Epithelial cell of proximal tubule (primary cell): Measurements from ENCODE around the gene TMEM163. TPM values are rescaled to one million over a fixed set of nuclear protein-coding genes. Genes with fewer than 3 reads are reported as not detected.
"Not testable (repeated sequence)": the region's sequence is repeated elsewhere in the genome, so short reads cannot be mapped to it uniquely, and the experiment has no call there.

Experiments used
- DNase-seq: peaks from one replicate; pipeline ENCODE4 v3.0.0-alpha.2; 2011; ENCODE audit warnings: low read depth
- H3K4me3 ChIP-seq: 2 replicates; pipeline ENCODE4 v1.5.1; 2011; ENCODE audit warnings: low read depth, mild to moderate bottlenecking, low read length
- CTCF ChIP-seq: conservative IDR thresholded peaks from 2 replicates; pipeline ENCODE4 v1.5.1; 2012; ENCODE audit warnings: low read depth, mild to moderate bottlenecking, low read length
- total RNA-seq: library from RNA; depleted of rRNA; stranded (reverse); fragments of >200 nt; gene quantifications from 2 replicates; pipeline ENCODE4 v1.2.3, GENCODE V29; 2015

Gene TMEM163
- total RNA-seq, 1 donor from 2014 or later = 0.40 TPM

GRCh38 chr2:134491022-134491421, 227.8 kb downstream of the TMEM163 start:
- DNase-seq = no peak
- H3K4me3 ChIP-seq = no peak overlapping the region

GRCh38 chr2:134490559-134490958, 228.2 kb downstream of the TMEM163 start:
- DNase-seq = no peak
- TF ChIP-seq CTCF = no peak
- no peak overlapping the region for H3K4me3 ChIP-seq

More at GRCh38 chr2:134491022-134491421, 227.8 kb downstream of the TMEM163 start:
- TF ChIP-seq CTCF = no peak

GRCh38 chr2:134489732-134490384, 228.9 kb downstream of the TMEM163 start:
- no peak overlapping the region for H3K4me3 ChIP-seq
- TF ChIP-seq CTCF = no peak
- no peak for DNase-seq

- TF ChIP-seq CTCF = no peak
- no peak overlapping the region for H3K4me3 ChIP-seq
- no peak for DNase-seq
Measured at GRCh38 chr2:134482766-134483340, 235.9 kb downstream of the TMEM163 start.

GRCh38 chr2:134482131-134482723, 236.6 kb downstream of the TMEM163 start:
- H3K4me3 ChIP-seq = no peak overlapping the region
- no peak for DNase-seq
- TF ChIP-seq CTCF = no peak

GRCh38 chr2:134479696-134480330, 239.0 kb downstream of the TMEM163 start:
- no peak overlapping the region for H3K4me3 ChIP-seq
- TF ChIP-seq CTCF = no peak
- DNase-seq = no peak

GRCh38 chr2:134476982-134477381, 241.8 kb downstream of the TMEM163 start:
- not testable (repeated sequence) for H3K4me3 ChIP-seq, DNase-seq
